HL-60/S4 treated with phorbol 12-myristate 13-acetate at 8.2 ng/mL for 4 days and 3 days (cell line): Measurements from ENCODE around the gene SOCS3.

ENCODE experiments used
- in situ Hi-C: fragments of 300-500 bp; cut with MboI; formaldehyde crosslinking; loops from 2 replicates; pipeline ENCODE4 v1.15.0; 2022; ENCODE audit warnings: low sequenced_read_pairs

SOCS3 gene

GRCh38 chr17:78391051-78391431 lies 31.2 kb upstream of the SOCS3 start:
- in situ Hi-C loops: no loop called here

GRCh38 chr17:78390241-78391050 lies 30.6 kb upstream of the SOCS3 start:
- in situ Hi-C loops: no loop called here

- in situ Hi-C loops: no loop called here
Observed at GRCh38 chr17:78387977-78388941, 28.4 kb upstream of the SOCS3 start.

DNA sequence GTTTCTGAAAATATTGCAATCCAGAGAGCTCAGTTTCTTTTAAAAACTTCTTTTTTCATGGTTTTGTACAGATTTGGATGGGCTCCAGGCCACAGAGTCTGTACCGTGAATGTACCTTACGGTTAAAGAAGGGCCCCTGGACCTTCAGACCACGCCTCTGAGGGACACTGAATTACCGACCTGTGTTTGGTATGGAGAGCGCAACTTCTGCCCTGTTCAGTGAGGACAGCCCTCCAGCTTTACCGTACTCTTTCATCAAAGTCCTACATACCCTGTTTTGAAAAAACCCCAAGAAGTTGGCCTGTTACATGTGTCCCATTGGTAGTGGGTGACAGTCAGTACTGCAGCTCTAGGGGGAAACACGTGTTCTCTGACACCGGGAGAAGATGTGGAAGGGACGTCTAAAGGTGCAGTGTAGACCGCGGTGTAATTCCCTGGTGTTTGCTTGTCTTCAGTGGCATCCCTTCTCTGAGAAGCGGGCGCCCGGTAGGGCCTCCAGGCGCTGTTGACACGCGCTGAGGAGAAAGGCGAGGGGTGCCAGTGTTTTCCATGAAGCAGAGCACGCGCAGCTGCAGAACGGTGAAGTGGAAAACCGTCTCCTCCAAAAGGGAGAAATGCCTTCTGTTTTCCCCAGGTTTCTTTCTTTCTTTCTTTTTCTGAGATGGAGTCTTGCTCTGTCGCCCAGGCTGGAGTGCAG lies 24.8 kb upstream of the SOCS3 start:
- in situ Hi-C loops: no loop called here

DNA sequence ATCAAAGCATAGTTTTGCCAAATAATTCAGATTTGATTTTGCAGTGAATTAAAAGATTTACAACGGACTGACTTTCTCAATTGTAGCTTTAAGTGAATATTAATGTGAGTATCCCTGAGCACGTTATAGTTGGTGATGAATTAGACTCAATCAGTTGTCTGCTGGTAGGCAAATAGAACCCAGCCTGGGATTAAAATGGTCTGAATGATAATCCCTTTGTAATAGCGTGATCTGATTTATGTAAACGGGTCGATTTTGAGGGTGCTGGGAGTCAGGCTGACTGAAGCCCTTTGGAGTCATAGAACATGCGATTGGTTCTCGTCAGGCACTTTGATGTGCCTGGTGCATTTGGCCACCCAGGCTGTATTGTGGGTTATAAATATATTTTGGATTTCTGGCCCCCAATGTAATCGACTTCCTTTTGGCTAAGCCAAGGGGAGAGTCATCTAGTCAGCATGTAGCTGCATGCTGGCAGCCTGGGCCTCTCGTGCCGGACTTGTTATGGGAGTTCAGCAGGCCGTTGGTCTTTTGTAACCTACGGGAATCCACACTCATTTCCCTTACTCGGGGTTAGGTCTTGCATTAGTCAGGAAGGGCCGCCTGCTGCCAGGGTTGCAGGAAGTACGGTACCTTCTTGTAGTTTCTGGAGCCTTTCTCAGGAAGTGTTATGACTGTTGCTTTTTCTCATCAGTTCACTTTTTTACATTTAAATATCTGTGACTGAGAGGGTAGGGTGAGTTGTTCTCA lies 24.0 kb upstream of the SOCS3 start:
- in situ Hi-C loops: no loop called here

DNA sequence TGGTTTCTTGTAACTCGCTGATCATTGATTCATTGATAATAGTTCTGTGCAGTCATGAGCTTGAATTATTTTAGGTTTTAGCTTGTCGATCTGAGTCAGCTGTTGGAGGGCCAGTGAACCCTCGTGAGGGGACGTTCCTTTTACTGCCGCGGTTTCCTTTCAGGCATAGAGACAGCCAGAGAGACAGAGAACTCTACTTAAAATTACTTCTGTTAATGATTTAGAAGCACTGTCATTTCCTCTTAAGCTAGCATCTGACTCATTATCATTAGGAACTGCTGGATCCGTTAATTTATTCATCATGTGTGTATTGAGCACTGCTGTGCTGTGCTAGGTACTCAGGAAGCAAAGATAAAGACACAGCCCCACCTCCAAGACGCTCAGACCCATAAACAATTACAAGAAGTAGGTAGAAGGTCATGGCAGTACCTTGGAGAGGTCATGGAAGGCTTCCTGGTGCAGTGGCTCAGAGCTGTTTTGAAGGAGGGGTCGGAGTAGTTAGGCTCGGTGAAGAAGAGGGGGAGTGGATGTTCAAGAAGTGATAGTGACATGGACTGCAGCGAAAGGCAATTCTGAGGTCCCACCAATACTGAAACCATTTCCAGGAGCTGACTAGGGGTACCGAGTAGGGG lies 21.8 kb upstream of the SOCS3 start:
- in situ Hi-C loops: no loop called here

DNA sequence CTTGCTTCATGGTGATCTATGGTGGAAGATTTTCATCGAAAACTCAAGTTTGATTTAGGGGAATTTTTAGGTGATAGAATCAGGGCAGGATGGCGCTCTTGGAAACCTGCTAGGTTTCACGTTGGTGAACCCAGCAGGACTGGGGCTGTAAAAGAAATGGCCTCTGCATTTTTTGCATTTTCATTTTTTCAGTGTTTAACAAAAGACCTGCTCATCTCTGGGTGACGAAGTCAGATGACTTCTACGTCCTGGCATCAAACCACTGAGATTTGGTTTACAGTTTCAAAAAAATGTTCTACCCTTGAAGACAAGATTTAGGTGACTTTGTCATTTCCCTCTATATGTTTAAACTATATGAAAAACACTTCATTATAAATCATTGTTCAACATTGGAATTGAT lies 20.5 kb upstream of the SOCS3 start:
- in situ Hi-C loops: no loop called here

DNA sequence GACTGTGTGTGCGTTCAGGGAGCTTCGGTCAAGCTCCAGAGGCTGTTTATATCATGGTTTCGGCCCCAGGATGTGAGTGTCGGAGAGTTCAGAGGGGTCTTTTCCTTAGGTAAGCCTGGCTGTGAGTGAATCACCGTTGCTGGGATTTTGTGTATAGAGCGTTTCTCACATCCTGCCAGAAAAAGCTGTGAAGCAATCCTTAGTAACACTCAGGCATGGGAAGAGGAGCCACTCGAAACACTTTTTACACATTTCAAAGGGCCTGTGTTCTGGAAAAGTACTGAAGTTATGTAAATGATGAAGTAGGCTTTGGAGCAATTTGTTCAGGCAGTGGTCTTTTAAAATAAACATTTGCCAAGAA lies 19.2 kb upstream of the SOCS3 start:
- in situ Hi-C loops: no loop called here

GRCh38 chr17:78378225-78379130 lies 18.6 kb upstream of the SOCS3 start, which contains the start of gene PGS1:
Gene PGS1 (plus strand): TSS chr17:78378649. CDS start chr17:78378666, 17 bp downstream.
- in situ Hi-C loops: no loop called here

DNA sequence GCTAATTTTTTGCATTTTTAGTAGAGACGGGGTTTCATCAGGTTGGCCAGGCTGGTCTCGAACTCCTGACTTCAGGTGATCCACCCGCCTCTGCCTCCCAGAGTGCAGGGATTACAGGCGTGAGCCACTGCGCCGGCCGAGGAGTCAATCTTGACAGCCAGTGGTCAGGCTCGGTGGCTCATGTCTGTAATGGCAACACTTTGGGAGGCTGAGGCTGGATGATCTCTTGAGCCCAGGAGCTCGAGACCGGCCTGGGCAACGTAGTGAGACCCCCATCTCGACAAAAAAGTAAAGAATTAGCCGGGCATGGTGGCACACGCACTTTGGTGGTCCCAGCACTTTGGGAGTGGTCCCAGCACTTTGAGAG lies 18.0 kb upstream of the SOCS3 start:
- in situ Hi-C loops: no loop called here

DNA sequence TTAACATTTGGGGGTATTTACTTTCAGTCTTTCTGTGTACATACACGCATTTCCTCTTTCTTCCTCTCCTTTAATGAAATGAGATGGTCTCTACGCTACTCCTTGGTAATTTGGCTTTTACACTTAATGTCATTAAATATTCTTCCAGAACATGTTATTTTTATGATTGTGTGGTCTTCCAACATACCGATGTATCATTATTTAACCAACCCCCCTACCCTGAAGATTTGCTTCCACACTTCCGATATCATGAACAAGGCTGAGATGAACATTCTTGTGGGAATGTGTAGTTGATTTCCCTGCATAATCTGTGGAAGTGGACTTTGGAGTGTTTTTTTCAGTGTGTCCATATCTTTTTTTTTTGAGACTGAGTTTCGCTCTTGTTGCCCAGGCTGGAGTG lies 16.3 kb upstream of the SOCS3 start:
- in situ Hi-C loops: no loop called here

DNA sequence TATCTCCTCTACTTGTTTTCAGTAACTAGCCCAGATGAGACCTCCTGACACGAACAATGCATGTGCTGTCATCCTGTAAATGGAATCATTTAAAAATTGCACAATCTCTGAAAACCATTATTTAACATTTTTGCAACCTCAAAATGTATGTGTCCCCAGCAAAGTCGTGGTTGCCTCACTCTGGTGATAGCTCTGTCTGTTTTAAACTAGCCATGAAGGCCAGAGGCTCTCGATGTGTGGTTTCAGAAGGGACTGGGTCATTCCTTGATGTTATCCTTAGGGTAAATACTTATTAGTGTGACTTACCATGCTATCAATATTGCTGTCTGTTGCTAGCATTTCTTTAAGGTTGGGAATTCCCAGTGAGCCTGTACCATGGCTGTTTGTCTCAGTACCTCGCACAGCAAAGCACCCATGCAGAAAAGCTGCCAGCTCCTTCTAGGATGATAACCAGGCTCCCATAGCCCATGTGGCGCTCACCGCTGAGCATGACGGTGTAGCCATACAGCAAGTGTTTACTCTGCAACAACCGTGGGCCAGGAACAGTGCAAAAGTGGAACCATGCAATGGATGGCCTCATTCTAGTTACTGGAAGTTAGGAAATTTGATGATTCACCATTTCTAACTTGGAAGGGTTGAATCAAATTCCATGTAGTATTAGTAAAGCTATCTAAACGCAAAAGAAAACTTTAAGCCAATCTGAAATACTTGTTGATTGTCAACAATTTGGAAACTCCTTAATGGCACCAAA lies 15.7 kb upstream of the SOCS3 start:
- in situ Hi-C loops: no loop called here

GRCh38 chr17:78374631-78375274 lies 14.9 kb upstream of the SOCS3 start:
- in situ Hi-C loops: no loop called here

DNA sequence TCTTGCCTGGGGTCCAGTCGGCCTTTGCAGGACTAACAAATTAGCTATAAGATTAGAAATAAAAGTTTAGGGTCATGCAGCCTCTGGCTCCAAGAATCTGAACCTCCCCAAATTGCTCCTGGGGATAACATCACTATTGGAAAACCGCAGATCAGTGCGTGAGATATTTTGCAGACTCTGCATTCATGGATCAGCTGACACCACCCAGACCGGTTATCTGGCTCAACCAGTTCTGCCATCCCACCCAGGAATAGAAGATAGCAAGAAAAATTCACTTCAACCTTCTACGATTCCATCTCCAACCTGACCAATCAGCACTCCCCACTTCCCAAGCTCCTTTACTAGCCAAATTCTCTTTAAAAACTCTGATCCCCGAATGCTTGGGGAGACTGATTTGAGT lies 14.3 kb upstream of the SOCS3 start:
- in situ Hi-C loops: no loop called here

DNA sequence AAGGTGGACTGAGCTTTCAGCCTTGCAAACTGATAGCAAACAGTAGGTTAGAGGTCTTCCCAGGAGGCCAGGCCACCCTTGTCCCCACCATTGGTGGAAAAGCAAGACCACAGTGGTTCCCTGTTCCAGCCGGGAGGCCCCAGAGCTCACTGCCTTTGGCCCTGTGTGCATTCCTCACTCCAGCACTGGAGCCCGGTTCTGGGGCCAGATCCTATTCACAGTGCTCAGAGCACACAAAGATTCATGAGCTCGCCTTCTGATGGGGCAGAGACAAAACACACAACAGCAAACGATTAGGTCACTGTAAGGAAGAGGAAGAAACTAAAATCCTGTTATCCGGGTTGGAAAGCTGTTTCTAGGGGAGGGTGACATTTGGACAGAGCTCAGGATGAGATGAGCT lies 13.0 kb upstream of the SOCS3 start:
- in situ Hi-C loops: no loop called here

GRCh38 chr17:78371056-78371455 lies 11.2 kb upstream of the SOCS3 start:
- in situ Hi-C loops: no loop called here

DNA sequence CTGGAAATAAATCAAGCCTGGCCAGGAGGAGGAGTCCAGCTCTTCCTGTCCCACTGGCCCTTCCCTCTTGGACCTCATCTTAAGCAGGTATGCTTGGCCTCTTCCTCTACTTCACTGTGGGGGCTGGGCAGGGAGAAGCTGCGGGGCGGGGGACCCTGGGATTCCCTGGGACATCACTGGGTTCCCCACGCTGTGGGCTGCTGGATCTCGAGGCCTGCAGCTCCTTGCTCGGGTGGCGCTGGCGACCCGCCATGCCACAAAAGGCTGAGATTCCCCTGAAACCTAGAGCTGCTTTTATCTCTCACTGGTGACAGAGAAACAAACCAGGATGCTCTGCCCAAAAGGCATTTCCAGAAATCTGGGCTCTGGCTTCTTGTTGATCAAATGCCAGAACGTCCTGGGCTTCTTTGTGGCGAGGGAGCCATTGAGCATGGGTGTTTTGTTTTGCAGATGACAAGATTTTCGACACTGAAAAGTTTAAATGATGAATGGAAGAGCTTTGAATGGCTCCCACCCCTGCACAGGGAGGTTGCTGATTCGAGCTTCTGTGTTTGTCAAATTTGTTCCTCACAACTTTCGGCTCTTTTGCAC lies 10.0 kb upstream of the SOCS3 start:
- in situ Hi-C loops: loop anchor here (10.0 kb wide), 1 partner anchor 55 kb away; no protein-coding TSS in a partner anchor
